Non-pigmented ciliary epithelial cell (primary cell): ENCODE data around the gene NOL4L.

Source experiments
- DNase-seq: peaks from one replicate; pipeline ENCODE4 v3.0.0-alpha.2; 2010; ENCODE audit warnings: low read depth

NOL4L gene

DNA sequence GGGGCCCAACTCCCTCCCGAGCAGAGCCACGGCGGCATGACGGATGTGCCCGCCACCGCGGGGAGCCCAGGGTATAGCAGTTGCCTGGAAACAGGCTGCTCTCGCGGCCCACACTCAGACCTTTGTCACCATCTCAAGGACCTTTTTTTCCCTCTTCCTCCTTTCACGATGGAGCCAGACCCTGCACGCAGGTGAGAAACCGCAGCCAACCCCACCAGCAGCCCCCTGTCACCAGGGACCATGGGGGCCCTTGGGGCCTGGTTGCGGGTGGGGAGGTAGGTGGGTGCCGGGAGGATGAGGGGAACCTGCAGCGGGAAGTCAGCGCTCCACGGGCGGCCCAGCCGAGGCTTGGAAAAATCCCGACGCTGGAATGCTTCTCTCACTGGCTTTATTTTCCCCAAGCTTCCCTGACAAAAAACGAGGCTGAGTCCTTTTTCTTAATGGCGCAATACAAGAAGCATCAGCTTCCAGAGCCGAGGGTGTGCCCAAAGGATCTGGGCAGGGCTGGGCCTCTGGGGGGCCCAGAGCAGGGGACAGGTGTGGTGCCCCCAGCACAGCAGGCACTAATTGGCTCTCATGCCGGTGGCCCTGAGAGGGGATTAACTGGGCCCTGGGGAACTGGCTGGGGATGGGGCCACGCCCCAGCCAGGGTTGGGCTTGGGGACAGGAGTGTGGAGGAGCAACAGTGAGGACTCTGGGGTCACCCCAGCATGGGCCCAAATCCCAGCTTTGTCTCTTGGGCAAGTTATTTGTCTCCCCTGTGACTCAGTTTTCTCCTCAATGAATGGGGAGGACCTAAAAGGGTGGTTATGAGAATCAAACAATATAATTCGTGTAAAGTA, 23.9 kb downstream of the NOL4L start:
- no peak for DNase-seq

DNA sequence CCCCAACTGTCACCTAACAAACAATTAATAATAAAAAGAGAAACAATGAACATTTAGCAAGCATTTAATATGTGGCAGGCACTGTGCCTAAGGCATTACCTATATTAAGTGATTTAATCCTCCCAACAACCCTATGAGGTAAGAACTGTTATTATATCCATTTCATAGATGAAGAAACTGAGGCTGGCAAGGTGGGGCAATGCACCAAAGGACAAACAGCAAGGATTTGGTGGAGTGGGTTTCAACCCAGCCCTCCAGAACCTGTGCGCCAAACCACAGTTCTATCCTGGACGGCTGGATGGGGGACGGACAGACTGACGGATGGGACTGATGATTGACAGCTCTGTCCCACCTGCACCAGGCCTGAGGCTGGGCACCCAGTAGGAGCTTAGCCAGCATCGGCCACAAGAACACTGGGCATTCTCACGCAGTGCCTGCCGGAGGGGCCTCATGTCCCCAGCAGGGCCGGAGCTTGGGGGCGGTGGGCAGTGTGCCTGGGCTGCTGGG, 24.6 kb downstream of the NOL4L start:
- DNase-seq: no peak

DNA sequence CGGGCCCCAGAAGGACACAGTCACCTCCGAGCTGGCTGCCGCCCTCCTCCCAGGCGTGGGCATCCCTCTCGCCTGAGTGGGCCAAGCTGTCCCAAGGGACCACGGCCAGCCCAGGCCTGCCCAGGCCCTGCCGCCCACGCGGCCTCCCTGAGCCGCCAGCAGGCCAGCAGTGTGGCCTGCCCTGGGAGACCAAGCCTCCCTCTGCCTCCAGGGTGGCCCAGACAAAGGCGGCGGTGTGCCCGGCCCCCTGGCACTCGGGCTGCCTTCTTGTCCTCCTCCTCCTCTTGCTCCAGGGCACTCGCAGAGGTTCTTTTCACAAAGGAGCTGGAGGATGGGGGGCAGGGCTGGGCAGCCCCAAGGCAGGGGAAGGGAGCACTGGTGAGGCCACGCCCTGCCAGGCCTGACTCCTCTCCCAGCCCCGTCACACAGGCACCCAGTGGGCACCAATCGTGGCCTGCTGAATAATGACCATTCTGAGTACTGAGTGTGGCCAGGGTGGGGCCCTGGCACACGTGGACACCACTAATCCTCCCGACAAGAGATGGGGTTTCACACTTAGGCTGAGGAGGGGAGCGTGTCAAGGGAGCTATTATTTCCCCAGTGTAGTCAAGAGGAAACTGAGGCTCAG, 25.3 kb downstream of the NOL4L start:
- DNase-seq: no peak

DNA sequence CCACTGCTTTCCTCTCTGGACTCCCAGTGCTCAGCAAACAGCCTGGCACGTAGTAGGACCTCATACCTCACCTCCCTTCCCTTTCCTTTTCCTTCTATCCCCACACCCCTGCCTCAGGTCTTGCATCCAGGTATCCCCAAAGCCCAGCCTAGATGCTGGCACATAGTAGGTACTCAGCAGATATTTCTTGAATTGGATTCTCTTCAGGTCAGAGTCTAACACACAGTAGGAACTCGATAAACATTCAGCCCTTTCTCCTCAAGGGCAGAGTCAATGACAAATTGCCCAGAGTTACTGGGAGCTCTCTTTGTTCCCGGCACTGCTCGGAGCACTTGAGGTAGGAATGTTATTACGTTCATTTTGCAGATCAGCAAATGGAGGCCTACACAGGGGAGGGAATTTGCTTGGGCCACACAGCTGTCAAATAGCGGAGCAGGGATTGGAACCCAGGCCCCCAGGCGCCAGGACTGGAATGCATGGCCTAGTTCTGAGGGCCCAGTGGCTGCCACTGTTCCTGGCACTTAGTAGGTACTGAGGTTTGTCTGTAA, 25.9 kb downstream of the NOL4L start:
- DNase-seq: no peak

DNA sequence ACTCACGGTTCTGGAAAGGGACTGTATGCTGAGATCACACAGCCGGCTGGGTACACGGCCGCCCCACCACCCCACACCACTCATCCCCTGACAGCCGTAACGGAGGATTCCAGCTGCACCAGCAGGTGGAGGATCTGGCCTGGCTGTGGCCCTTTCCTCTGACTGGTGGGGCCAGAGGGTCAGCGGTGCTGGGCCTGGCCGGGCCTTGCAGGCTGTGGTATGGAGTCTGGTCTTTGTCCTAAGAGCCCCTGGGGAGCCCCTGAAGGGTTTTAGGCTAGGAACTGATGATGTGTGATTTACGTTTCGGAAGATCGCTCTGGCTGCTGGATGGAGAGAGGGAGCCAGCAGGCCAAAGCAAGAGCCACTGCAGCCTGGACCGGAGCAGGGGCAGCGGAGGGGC, 26.6 kb downstream of the NOL4L start:
- DNase-seq: no peak

DNA sequence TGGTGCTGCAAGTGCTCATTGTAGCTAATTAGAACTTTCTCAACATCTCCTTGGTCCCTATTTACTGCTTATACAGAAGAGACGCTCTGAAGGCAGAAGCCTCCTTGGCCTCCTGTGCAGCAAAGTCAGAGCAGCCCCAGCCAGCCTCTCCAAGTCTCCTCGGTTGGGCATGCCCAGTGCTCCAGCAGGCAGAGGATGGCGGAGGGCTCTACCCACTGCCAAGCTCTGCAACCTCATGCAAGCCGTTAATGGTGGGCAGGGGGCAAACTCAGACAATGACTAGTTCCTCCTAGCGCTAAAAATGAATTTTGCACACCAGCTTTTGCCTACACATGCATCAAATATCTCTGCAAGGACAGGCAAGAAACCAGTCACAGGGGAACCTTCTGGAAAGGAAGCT, 27.8 kb downstream of the NOL4L start:
- no peak for DNase-seq

DNA sequence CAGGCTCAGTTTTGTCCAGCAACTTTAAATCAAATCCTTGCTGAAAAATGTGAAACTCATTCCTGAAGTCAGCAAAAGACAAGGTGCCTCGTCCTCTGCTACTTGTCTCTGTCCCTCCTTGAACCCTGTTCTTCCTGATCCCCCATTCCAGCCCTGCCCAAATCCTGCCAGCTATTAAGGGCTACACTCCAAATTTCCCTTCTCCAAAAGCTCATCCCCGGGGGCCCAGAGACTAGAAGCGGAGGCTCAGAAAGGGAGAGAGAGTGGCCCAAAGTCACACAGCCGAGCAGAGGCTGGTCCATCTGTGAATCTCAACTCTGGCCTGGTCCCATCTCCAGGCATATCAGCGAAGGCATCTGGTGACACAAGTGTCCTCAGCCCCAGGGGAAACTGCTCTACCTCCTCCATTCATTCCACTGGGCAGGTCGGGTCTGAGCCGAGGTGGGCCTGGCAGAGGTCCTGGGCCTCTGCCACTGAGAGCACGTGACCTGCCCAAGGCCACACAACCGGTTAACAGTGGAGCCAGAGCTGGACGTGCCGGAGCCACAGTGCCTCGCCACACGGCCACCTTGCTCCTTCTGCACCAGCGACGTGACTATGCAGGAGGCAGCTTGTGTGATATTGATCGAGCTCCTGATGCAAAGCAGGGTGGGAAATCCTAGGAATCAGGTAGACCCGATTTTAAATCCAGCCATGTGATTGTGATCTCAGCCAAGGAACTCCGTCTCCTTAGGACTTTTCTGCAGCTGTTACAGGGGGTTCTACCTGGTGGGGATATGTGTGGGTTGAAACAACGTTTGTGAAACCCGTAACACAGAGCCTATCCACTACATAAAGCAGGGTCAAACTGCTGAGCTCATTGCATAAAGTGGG, 28.6 kb downstream of the NOL4L start:
- no peak for DNase-seq

DNA sequence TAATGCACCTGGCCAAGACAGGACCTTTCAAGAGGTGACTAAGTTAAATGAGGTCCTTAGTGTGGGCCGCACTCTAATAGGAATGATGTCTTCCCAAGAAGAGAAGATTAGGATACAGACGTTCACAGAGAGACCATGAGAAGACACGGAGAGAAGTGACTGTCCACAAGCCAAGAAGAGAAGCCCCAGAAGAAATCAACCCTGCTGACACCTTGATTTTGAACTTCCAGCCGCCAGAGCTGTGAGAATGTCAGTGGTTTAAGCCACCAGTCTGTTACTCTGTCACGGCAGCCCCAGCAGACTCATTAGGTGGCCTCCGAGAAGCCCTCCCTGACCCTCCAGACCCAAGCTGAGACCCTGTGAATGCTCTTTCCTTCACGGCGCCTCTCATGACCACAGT, 29.5 kb downstream of the NOL4L start:
- DNase-seq: no peak

DNA sequence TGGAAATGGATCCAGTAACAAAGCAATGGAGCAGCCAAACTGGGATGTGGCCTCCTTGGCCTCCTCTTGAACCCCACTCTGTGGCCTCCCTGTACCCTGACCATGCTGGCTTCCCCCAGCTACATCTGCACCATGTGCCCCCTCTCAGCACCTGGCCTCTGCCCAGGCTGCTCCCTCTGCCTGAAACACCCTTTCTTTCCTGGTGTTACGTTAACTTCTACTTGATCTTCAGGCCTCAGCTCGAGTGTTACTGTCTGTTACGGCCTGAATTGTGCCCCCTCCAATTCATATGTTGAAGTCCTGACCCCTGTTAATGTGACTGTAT, 30.2 kb downstream of the NOL4L start:
- no peak for DNase-seq

DNA sequence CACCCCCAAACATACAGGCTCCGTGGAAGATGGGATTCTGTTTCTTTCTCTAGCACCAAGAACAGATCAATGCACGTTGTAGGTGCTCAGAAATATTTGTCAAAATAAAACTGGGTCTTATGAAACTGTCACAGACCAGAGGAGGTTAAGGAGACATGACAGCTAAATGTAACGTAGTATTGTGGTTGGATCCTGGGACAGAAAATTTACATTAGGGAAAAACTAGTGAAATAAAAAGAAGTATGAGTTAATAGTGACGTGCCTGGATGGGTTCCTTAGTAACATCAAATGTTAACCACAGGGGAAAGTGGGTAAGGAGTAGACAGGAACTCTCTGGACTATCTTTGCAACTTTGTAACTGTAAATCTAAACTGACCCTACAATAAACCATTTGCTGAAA, 31.5 kb downstream of the NOL4L start:
- DNase-seq: no peak

DNA sequence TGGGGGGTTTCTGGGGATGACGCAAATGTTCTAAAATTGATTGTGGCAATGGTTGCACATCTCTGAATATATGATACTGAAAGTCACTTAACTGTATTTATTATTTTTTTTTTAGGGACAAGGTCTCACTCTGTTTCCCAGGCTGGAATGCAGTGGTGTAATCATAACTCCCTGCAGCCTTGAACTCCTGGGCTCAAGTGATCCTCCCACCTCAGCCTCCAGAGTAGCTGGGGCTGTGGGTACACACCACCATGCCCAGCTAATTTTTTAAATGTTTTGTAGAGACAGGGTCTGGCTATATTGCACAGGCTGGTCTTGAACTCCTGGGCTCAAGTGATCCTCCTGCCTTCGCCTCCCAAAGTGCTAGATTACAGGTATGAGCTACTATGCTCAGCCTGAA, 33.4 kb downstream of the NOL4L start:
- no peak for DNase-seq

DNA sequence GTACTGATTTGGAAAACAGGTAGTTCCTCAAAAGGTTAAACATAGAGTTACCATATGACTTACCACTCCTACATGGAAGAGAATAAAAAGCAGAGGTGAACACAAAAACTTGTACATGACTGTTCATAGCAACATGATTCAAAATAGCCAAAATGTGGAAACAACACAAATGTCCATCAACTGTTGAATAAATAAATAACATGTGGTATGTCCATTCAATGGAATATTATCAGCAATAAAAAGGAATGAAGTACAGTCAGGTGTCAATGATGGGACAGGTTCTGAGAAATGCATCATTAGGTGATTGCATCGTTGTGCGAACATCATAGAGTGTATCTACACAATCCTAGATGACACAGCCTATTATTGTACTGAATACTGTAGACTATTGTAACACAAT, 35.3 kb downstream of the NOL4L start:
- DNase-seq: no peak

DNA sequence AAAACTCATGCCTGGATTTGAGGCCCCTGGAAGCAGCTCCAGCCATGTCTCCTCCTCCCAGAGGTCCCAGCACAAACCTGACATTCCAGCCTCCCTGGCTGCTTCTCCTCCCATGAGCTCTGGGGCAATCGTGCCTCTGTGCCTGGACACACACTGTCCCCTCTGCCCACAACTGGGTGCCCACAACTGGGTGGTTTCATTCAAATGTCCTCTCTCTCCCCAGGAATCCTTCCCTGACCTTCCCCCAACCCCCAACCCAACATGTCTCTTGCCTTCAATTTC, 37.4 kb downstream of the NOL4L start:
- no peak for DNase-seq

DNA sequence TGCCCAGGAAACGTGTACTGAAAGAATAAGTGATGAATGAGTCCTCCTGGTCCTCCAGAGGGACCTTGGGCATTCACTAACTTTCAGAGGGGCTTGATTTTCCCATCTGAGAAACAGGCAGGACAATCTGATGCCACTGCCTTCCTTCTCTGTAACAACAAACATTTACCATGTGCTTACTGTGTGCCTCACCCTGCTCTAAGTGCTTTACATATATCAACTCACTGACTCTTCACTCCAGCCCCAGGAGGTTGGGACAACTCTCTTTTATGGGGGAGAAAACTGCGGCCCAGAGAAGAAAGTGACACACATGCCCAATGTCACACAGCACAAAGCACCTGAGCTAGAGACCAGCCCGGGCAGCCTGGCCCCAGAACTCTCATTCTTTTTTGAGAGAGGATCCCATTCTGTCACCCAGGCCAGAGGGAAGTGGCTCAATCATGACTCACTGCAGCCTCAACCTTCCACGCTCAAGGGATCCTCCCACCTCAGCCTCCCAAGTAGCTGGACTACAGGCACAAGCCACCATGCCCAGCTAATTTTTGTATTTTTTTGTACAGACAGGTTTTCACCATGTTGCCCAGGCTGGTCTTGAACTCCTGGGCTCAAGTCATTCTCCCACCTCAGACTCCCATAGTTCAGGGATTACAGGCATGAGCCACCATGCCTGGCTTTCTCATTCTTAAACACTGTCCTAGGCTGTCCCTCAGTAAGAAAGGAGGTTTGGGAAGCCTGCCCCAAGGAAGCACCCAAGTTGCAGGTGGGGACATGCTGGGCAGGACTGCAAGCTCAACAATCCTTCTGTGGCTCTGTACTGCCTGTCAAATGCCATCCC, 38.0 kb downstream of the NOL4L start:
- no peak for DNase-seq

DNA sequence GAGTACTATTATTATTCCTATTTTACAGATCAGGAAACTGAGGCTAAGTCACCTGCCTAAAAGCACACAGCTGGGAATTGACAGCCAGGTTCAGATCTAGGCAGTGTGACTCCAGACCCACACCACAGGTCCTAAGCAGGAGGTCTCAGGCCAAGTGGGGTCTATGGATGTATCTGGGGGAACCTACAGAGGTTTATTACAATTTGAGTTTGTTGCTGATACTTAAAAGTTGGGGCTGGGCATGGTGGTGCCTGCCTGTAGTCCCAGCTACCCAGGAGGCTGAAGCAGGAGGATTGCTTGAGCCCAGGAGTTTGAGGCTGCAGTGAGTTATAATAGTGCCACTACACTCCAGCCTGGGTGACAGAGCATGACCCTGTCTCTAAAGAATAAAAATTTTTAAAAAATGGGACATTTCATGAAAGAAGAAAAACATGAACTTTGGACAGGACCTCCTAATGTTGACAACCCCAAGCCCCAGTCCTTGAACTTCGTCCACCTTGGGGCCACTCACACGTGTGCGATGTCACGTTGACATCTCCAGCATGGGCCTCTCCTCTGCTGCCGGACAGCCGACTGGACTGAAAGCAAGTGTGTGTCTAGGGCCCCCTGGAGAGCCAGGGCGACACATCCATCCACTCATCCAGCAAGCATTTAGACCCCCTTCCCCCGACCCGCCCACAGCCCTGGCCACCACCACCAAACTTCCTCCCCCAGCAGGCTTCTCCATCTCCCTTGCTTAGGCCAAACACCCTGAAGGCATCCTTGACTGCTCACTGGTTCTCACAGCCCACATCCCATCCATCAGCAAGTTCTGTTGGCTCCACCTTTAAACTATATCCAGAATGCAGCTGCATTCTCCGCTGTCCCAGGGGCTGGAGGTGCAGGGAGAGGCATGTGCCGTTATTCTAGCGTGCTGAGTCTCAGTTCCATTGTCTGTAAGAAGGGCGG, 40.0 kb downstream of the NOL4L start:
- DNase-seq: no peak

DNA sequence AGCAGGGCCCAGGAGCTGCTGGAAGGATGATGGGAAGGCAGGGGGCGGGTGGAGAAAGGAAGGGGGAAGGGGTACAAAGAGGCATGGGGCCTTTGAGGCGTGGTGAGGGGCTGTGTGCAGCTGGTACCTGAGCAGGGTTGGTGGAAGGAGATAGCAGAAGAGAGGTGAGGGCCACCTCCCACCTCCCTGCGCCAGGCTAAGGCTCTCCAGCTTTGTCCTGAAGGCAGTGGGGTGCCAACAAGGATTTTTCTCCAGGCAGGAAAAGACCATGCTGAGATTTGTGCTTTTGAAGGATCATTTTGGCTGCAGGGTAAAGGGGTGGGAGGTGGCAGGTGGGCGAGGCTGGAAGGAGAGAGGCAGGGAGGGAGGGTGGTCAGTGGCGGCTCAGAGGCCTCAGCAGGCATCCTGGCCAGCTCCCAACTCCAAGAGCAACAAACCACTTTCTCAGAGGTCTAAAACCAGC, 40.8 kb downstream of the NOL4L start:
- no peak for DNase-seq

DNA sequence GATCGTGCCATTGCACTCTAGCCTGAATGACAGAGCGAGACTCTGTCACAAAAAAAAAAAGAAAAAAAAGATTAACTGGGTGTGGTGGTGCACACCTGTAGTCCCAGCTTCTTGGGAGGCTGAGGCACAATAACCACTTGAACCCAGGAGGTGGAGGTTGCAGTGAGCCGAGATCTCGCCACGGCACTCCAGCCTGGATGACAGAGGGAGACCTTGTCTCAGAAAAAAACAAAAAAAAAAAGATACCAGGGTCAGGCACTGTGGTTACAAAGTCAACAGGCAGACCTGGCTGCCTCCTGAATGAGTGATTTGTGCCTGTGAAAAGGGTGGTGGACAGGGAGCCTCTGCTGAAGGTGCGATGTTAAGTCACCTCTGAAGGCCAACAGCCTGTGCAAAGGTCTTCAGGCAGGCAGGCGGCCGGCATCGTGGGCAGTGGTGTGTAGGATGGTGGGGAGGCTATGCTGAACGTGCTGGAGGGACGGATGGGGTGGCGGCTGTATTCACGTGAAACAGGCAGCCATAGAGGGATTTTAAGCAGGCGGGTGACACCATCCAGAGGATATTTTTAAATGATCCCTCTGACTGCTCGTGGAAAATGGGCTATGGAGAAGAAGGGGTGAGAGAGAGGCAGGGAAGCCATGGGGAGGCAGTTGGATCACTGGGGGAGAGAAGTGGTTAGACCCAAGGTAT, 41.4 kb downstream of the NOL4L start:
- DNase-seq: no peak

DNA sequence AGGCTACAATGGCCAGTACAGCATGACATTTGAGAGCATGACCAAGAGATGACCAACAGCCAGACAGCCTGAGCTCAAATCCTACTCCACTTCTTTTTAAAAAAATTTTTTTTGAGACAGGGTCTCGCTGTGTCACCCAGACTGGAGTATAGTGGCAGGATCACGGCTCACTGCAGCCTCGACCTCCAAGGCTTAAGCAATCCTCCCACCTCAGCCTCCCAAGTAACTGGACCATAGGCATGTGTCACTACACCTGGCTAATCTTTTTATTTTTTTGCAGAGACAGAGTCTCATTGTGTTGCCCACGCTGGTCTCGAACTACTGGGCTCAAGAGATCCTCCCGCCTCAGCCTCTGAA, 42.9 kb downstream of the NOL4L start:
- no peak for DNase-seq

DNA sequence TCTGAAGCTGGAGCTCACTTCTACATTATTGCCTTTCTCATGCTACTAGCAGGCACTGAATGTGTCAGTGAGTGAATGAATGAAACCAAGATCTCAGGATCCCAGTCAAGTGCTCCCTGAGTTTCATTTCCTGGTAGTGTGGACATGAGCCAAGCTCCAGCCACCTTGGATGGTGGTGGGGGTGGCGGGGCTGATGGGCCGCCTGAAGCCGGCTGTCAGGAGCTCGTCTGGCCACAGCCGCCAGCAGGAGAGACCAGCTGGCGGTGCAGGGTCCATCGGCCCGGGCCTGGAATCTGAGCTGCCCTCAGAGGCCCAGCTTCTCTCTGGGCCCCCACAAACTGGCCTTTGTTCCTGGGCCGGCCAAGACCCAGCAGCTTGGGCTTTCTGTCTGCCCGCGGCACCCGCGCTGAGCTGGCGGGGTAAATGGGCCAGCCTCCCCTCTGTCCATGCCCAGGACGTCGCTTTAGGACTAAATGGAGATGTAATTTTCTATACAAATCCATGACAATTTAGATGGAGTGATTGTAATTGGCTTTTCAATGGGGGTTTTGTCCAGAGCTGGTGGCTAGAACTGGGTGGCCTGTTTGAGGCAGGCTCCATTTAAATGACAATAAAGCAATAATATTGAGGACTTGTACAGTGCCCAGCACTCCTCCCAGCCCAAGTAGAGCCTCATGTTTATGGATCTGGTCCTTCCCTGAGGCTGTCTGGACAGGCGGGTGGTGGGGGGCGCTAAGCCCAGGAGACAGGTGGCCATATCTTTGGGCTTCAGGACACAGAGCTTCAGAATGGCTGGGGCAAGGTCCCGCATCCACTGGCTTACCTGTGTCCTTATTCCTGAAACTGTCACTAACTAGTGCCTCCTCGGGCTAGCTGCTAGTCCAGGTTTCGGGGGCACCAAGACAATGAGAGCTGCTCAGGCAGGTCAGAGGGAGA, 43.5 kb downstream of the NOL4L start:
- no peak for DNase-seq
